H1 (cell line): ENCODE measurements around the gene RPIA. TPM values are rescaled to one million over a fixed set of nuclear protein-coding genes. Genes with fewer than 3 reads are reported as not detected.

Experiments used
- BCL11A ChIP-seq, 2 experiments: IDR thresholded peaks; one replicate each; pipeline ENCODE4 v1.6.1; 2011; ENCODE audit warnings: low read depth in 2 of 2, low read length in 2 of 2, mild to moderate bottlenecking in 2 of 2
- GTF2F1 ChIP-seq: IDR thresholded peaks from 2 replicates; pipeline ENCODE4 v1.6.1; 2012; ENCODE audit warnings: low read depth, low read length, improper control_type of control experiment, borderline replicate concordance
- JUN ChIP-seq: IDR thresholded peaks from 2 replicates; pipeline ENCODE4 v1.6.1; 2011; ENCODE audit warnings: low read depth, mild to moderate bottlenecking, improper control_type of control experiment, low read length
- POLR2AphosphoS5 ChIP-seq: IDR thresholded peaks from 2 replicates; pipeline ENCODE4 v1.6.1; 2011; ENCODE audit warnings: low read depth, low read length
- RBBP5 ChIP-seq: IDR thresholded peaks from 2 replicates; pipeline ENCODE4 v1.7.1; 2012; ENCODE audit warnings: low read depth, mild to moderate bottlenecking, inconsistent platforms, low read length, moderate library complexity, borderline replicate concordance
- SRF ChIP-seq: IDR thresholded peaks from 2 replicates; pipeline ENCODE4 v1.6.1; 2011; ENCODE audit warnings: mild to moderate bottlenecking, low read depth, low read length, moderate library complexity
- TAF1 ChIP-seq: IDR thresholded peaks from 2 replicates; pipeline ENCODE4 v1.6.1; 2011; ENCODE audit warnings: mild to moderate bottlenecking, low read depth, low read length
- TBP ChIP-seq: IDR thresholded peaks from 2 replicates; pipeline ENCODE4 v1.6.1; 2011; ENCODE audit warnings: low read depth, low read length, improper control_type of control experiment
- TCF12 ChIP-seq: IDR thresholded peaks from 2 replicates; pipeline ENCODE4 v1.6.1; 2011; ENCODE audit warnings: low read depth, mild to moderate bottlenecking, low read length
- ZNF274 ChIP-seq: IDR thresholded peaks from 2 replicates; pipeline ENCODE4 v1.7.0; 2012; ENCODE audit warnings: low read length, borderline replicate concordance; ENCODE audit errors: extremely low read depth
- polyA plus RNA-seq, 7 experiments: library from polyadenylated mRNA; depleted of rRNA in 3 of 7; stranded (reverse) in 5 of 7; unstranded in 2 of 7; fragments of >200 nt in 5 of 7; fragments of 200-250 nt in 2 of 7; gene quantifications; 1 replicate in 5 of 7; 2 replicates in 1 of 7; 4 replicates in 1 of 7; pipeline versions ENCODE4 v1.2.1 to v1.2.3, GENCODE V29; 2011 to 2013; ENCODE audit warnings: missing spikeins in 2 of 7, mixed read lengths in 2 of 7
- total RNA-seq: library from RNA; stranded (reverse); fragmentation: NEBNext Ultra II Directional; extraction: Animal tissue kit (Norgen Biotek cat#: 25700); gene quantifications from 2 replicates; pipeline ENCODE4 v1.2.1, GENCODE V29; 2021
- TF ChIP-seq, protein P1 (sequence below): fragments of 300-600 bp; sonication (generic); IDR thresholded peaks from 2 replicates; pipeline ENCODE4 v1.7.1; 2012; ENCODE audit warnings: low read length, moderate library complexity, mild to moderate bottlenecking, inconsistent platforms; ENCODE audit not compliant: insufficient replicate concordance
- TF ChIP-seq, protein P2 (sequence below): IDR thresholded peaks from 2 replicates; pipeline ENCODE4 v1.6.1; 2012; ENCODE audit warnings: inconsistent platforms

Gene RPIA
- total and polyA plus RNA-seq, 2 of the 8 experiments (the other 6 are each of a cell fraction or from before 2014, with no cell fraction given): 13.1 to 24.0 TPM

DNA sequence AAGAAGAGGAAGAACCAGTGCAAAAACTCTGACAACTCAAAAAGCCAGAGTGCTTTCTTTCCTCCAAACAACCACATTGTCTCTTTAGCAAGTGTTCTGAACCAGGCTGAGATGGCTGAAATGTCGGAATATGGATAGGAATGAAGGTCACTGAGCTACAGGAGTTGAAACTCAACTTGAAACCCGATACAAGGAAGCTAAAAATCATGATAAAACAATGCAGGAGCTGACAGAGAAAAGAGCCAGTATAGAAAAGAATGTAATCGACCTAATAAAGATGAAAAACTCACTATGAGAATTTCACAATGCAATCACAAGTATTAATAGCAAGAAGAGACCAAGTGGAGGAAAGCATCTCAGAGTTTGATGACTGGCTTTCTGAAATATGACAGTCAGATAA, 49.2 kb upstream of the RPIA start (continued):
- TF ChIP-seq, protein P1, sequence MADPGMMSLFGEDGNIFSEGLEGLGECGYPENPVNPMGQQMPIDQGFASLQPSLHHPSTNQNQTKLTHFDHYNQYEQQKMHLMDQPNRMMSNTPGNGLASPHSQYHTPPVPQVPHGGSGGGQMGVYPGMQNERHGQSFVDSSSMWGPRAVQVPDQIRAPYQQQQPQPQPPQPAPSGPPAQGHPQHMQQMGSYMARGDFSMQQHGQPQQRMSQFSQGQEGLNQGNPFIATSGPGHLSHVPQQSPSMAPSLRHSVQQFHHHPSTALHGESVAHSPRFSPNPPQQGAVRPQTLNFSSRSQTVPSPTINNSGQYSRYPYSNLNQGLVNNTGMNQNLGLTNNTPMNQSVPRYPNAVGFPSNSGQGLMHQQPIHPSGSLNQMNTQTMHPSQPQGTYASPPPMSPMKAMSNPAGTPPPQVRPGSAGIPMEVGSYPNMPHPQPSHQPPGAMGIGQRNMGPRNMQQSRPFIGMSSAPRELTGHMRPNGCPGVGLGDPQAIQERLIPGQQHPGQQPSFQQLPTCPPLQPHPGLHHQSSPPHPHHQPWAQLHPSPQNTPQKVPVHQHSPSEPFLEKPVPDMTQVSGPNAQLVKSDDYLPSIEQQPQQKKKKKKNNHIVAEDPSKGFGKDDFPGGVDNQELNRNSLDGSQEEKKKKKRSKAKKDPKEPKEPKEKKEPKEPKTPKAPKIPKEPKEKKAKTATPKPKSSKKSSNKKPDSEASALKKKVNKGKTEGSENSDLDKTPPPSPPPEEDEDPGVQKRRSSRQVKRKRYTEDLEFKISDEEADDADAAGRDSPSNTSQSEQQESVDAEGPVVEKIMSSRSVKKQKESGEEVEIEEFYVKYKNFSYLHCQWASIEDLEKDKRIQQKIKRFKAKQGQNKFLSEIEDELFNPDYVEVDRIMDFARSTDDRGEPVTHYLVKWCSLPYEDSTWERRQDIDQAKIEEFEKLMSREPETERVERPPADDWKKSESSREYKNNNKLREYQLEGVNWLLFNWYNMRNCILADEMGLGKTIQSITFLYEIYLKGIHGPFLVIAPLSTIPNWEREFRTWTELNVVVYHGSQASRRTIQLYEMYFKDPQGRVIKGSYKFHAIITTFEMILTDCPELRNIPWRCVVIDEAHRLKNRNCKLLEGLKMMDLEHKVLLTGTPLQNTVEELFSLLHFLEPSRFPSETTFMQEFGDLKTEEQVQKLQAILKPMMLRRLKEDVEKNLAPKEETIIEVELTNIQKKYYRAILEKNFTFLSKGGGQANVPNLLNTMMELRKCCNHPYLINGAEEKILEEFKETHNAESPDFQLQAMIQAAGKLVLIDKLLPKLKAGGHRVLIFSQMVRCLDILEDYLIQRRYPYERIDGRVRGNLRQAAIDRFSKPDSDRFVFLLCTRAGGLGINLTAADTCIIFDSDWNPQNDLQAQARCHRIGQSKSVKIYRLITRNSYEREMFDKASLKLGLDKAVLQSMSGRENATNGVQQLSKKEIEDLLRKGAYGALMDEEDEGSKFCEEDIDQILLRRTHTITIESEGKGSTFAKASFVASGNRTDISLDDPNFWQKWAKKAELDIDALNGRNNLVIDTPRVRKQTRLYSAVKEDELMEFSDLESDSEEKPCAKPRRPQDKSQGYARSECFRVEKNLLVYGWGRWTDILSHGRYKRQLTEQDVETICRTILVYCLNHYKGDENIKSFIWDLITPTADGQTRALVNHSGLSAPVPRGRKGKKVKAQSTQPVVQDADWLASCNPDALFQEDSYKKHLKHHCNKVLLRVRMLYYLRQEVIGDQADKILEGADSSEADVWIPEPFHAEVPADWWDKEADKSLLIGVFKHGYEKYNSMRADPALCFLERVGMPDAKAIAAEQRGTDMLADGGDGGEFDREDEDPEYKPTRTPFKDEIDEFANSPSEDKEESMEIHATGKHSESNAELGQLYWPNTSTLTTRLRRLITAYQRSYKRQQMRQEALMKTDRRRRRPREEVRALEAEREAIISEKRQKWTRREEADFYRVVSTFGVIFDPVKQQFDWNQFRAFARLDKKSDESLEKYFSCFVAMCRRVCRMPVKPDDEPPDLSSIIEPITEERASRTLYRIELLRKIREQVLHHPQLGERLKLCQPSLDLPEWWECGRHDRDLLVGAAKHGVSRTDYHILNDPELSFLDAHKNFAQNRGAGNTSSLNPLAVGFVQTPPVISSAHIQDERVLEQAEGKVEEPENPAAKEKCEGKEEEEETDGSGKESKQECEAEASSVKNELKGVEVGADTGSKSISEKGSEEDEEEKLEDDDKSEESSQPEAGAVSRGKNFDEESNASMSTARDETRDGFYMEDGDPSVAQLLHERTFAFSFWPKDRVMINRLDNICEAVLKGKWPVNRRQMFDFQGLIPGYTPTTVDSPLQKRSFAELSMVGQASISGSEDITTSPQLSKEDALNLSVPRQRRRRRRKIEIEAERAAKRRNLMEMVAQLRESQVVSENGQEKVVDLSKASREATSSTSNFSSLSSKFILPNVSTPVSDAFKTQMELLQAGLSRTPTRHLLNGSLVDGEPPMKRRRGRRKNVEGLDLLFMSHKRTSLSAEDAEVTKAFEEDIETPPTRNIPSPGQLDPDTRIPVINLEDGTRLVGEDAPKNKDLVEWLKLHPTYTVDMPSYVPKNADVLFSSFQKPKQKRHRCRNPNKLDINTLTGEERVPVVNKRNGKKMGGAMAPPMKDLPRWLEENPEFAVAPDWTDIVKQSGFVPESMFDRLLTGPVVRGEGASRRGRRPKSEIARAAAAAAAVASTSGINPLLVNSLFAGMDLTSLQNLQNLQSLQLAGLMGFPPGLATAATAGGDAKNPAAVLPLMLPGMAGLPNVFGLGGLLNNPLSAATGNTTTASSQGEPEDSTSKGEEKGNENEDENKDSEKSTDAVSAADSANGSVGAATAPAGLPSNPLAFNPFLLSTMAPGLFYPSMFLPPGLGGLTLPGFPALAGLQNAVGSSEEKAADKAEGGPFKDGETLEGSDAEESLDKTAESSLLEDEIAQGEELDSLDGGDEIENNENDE: no peak
- TF ChIP-seq, protein P2, sequence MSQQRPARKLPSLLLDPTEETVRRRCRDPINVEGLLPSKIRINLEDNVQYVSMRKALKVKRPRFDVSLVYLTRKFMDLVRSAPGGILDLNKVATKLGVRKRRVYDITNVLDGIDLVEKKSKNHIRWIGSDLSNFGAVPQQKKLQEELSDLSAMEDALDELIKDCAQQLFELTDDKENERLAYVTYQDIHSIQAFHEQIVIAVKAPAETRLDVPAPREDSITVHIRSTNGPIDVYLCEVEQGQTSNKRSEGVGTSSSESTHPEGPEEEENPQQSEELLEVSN: no peak
- TF ChIP-seq BCL11A (IDR thresholded peaks at IDR 0.05; ENCODE audit: low read depth in 2 of 2, low read length in 2 of 2) (no peak), ZNF274 (no peak), GTF2F1 (no peak), POLR2AphosphoS5 (no peak), SRF (no peak), RBBP5 (no peak), TBP (no peak), JUN (no peak), TCF12 (no peak), TAF1 (no peak)
